ENCODE data around the gene MED9.

The MED9 gene

GRCh38 chr17:17492571-17492970 lies 15.8 kb downstream of the MED9 start:
- no peak for DNase-seq

GRCh38 chr17:17493249-17493985 lies 16.6 kb downstream of the MED9 start:
- DNase-seq = no peak

GRCh38 chr17:17493986-17494466 lies 17.2 kb downstream of the MED9 start:
- DNase-seq = no peak

GRCh38 chr17:17494499-17494869 lies 17.7 kb downstream of the MED9 start:
- no peak for DNase-seq

- DNase-seq = no peak
Measured at GRCh38 chr17:17494870-17495535, 18.2 kb downstream of the MED9 start.

- no peak for DNase-seq
Measured at GRCh38 chr17:17495536-17496188, 18.9 kb downstream of the MED9 start.

GRCh38 chr17:17496189-17497064 lies 19.6 kb downstream of the MED9 start, which contains the start of gene RASD1:
Gene RASD1 (minus strand): TSS chr17:17496395. CDS start chr17:17496181, 214 bp downstream.
- peak; percentile 33 for DNase-seq

- no peak for DNase-seq
Measured at GRCh38 chr17:17497065-17497844, 20.5 kb downstream of the MED9 start.

- no peak for DNase-seq
Measured at GRCh38 chr17:17497845-17498520, 21.2 kb downstream of the MED9 start.

- DNase-seq = no peak
Measured at GRCh38 chr17:17498606-17499301, 22.0 kb downstream of the MED9 start.

GRCh38 chr17:17499402-17500145 lies 22.8 kb downstream of the MED9 start:
- DNase-seq = no peak

- DNase-seq = no peak
Measured at GRCh38 chr17:17500999-17501605, 24.3 kb downstream of the MED9 start.

GRCh38 chr17:17502741-17503565 lies 26.2 kb downstream of the MED9 start:
- no peak for DNase-seq

GRCh38 chr17:17503566-17504130 lies 26.8 kb downstream of the MED9 start:
- DNase-seq = no peak

- DNase-seq = no peak
Measured at GRCh38 chr17:17504341-17505140, 27.7 kb downstream of the MED9 start.

GRCh38 chr17:17505151-17505550 lies 28.4 kb downstream of the MED9 start:
- DNase-seq = no peak

GRCh38 chr17:17505610-17506171 lies 28.9 kb downstream of the MED9 start:
- no peak for DNase-seq

Data from NCI-H1048 (cell line).